Measurements from ENCODE around the gene TNKS2.
A peak's percentile ranks its signal among the peaks of the same experiment; 100 is the strongest.

The TNKS2 gene

DNA sequence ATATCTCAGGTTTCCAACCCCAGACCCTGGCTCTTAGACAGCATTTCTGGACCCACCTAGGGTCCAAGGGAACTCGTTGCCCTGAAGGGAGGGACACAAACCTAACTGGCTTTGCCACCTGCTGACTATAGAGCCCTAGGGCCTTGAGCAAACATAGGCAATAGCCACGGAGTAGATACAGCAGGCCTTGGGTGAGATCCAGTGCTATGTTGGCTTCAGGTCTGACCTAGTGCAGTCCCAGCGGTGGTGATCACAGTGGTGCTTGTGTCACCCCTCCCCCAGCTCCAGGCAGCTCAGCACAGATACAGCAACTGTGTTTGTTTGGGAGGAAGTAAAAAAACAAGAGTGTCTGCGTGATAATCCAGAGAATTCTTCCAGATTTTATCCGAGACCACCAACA, 9.7 kb upstream of the TNKS2 start:
- no peak for TF ChIP-seq CTCF (IDR thresholded peaks at IDR 0.05; ENCODE audit: low read length, missing control alignments)
- no peak for DNase-seq (ENCODE audit: low read depth)
- H3K4me3 ChIP-seq (replicated peaks; ENCODE audit: low read depth, low read length): no peak overlapping the region

- H3K4me3 ChIP-seq (replicated peaks; ENCODE audit: low read depth, low read length): peak overlapping the region; percentile 45
- TF ChIP-seq CTCF (IDR thresholded peaks at IDR 0.05; ENCODE audit: low read length, missing control alignments): no peak
- peak; percentile 8 for DNase-seq (ENCODE audit: low read depth)
Observed at GRCh38 chr10:91796331-91797047, 1.7 kb upstream of the TNKS2 start.

GRCh38 chr10:91797048-91797690, 1.1 kb upstream of the TNKS2 start:
- peak overlapping the region; percentile 93 for H3K4me3 ChIP-seq (replicated peaks; ENCODE audit: low read depth, low read length)
- TF ChIP-seq CTCF (IDR thresholded peaks at IDR 0.05; ENCODE audit: low read length, missing control alignments): no peak
- DNase-seq (ENCODE audit: low read depth): no peak

DNA sequence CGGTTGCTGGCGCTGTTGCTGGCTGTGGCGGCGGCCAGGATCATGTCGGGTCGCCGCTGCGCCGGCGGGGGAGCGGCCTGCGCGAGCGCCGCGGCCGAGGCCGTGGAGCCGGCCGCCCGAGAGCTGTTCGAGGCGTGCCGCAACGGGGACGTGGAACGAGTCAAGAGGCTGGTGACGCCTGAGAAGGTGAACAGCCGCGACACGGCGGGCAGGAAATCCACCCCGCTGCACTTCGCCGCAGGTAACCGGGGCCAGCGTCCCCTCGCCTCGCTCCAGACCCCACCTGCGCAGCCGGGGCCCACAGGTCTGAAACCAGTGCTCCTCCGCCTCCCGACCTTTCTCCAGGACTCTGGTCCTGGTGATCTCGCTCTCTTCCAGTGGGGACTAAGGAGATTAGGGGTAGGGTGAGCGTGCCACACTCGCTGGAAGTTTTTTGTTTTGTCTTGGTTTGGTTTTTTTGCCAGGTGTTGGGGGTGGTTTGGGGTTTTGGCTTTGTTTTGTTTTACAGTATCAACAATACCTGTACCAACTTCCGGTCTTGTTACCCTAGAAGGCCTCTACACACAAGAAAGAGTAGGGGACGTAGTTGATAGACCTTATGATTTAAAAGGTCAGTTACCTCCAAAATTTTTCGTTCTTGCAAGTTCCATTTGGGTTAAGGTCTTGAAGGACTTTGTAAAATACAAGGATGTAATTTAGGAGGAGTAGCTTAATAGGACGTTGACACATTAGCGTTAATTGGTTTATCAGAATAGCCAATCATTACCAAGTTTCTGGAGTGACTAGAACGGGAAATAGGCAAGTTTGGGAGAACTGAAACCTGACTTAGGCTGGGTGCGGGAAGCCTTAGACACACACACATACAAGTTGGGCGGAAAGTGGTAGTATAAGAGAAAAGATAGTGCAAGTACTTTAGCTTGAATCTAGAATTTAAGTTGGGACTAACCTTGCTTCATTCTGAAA, 704 bp downstream of the TNKS2 start:
- DNase-seq (ENCODE audit: low read depth): peak; percentile 49
- TF ChIP-seq CTCF (IDR thresholded peaks at IDR 0.05; ENCODE audit: low read length, missing control alignments): no peak

GRCh38 chr10:91799612-91799975, 1.4 kb downstream of the TNKS2 start:
- DNase-seq (ENCODE audit: low read depth): no peak
- TF ChIP-seq CTCF (IDR thresholded peaks at IDR 0.05; ENCODE audit: low read length, missing control alignments): no peak

More for the DNA sequence above, 704 bp downstream of the TNKS2 start:
- H3K4me3 ChIP-seq (replicated peaks; ENCODE audit: low read depth, low read length): peak overlapping the region; percentile 93

GRCh38 chr10:91800182-91800581, 2.0 kb downstream of the TNKS2 start:
- no peak for TF ChIP-seq CTCF (IDR thresholded peaks at IDR 0.05; ENCODE audit: low read length, missing control alignments)
- DNase-seq (ENCODE audit: low read depth): no peak
- peak overlapping the region; percentile 93 for H3K4me3 ChIP-seq (replicated peaks; ENCODE audit: low read depth, low read length)

More at GRCh38 chr10:91799612-91799975, 1.4 kb downstream of the TNKS2 start:
- peak overlapping the region; percentile 93 for H3K4me3 ChIP-seq (replicated peaks; ENCODE audit: low read depth, low read length)

All from fibroblast of pulmonary artery (primary cell).